GM19351 (cell line): Measurements from ENCODE around the gene LRIG1.

ENCODE experiments used
- ATAC-seq: cut with Tn5 transposase; IDR thresholded peaks from one replicate; pipeline ENCODE4 v1.9.1; 2021; ENCODE audit warnings: mild to moderate bottlenecking, moderate library complexity; ENCODE audit not compliant: unreplicated experiment

LRIG1 gene

DNA sequence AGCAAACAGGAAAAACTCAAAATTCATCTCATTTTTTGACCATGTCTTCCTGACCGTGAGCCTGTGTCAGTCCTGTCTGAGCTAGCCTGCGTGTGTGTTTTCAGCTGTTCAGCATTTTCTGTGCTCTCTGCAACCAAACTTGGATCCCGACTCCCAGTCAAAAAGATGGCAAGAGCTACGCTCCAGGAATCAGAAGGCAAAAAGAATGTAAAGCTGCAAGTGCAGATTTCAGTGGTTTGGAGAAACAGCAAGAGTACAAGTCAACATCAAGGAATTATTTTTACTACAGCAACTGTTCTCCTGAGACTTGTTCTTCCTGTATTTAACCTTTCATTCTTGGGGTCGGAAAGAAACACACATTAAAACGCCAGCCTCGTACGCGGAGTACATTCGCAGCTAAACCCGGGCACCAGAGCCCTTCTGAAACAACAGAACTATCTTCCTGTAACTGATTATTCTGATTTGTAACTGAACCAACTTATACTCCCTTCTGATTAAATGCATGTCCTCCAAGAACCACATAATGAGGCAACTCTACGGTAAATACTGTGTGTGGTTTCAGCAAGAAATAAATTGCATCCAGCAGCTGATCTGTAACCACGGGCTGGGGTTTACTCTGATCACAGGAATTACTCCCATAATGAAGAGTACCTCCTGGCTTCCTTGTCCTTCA lies 107.4 kb downstream of the LRIG1 start:
- ATAC-seq: no peak

DNA sequence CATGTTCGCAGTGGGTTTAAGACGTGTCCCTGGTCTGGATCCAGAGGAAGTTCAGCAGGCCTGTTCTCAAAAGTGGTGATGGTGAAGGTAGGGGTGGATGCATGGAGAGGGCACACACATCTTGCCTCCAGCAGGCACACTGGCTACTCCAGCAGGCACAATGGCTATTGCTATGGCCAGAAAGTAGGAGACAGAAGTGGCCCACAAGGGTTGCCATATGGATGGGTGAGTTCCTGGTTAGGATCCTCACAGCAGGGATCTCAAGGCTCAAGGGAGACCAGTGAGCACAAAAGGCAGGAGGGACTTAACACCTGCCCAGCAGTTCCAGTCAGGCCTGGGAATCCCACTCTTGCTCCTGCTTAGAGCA lies 107.9 kb downstream of the LRIG1 start:
- ATAC-seq: no peak

DNA sequence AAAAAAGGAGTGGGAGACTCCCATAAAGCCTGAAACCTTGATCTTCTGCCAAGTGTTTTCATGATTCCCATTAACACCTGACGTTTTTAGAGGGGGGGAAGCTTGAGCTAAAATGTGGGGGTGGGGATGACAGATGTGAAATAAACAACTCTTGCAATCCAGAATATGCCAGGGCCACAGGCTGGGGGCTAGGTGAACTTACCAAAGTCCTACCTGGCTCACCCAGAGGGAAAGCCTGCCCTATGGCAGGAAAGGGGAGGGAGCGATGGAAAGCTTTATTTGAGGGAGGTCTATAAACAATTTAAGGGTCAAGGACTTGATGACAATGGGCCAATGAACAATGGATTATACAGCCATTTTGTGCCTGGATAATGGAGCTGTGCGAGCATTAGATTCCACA lies 108.3 kb downstream of the LRIG1 start:
- ATAC-seq: no peak

DNA sequence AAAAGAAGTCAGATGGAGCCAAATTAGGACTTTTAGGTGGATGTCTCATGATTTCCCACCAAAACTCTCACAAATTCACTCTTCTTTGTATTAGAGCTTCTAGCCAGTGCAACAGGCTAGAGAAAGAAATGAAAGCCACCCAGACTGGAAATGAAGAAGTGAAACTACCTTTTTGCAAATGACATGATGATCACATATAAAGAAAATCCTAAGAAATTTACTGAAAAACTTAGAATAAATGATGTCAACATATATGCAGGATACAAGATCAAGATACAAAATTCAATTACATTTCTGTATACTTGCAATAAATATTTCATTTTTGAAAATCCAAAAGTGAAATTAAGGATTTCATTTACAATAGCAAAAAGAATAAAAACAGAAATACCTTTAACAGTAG lies 110.8 kb downstream of the LRIG1 start:
- ATAC-seq: peak; percentile 44

DNA sequence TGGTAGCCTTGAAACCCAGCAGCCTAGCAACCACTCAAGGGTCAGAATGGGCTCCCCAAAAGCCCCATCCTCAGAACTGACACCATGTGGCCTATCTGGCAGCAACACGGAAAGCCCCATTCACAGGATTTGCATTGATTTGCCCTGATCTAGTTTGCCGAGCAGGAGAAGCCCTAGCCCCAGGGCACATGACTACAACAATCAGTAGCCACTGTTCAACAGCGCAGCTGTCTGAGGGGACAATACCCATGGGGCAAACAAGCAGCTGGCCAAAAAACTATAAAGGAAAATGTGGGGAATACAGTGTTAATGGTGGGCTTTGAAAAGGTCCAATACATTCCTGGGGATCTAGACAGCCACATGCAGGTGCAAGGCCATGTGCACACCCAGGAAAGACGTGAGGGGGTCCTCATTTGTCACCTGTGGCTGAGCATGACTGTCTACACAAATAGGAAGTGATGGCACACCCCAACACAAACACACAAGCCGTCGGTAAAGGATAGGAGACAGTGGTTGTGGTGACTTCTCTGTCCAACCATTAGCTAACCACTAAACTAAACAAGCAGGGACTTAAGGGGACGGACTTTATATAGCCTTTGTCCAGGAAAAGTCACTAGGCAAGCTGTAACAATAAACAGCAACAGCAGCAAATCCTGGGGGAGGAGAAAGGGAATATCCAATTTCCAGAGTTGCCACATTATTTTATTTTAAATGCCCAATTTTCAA lies 113.7 kb downstream of the LRIG1 start:
- ATAC-seq: peak; percentile 42

DNA sequence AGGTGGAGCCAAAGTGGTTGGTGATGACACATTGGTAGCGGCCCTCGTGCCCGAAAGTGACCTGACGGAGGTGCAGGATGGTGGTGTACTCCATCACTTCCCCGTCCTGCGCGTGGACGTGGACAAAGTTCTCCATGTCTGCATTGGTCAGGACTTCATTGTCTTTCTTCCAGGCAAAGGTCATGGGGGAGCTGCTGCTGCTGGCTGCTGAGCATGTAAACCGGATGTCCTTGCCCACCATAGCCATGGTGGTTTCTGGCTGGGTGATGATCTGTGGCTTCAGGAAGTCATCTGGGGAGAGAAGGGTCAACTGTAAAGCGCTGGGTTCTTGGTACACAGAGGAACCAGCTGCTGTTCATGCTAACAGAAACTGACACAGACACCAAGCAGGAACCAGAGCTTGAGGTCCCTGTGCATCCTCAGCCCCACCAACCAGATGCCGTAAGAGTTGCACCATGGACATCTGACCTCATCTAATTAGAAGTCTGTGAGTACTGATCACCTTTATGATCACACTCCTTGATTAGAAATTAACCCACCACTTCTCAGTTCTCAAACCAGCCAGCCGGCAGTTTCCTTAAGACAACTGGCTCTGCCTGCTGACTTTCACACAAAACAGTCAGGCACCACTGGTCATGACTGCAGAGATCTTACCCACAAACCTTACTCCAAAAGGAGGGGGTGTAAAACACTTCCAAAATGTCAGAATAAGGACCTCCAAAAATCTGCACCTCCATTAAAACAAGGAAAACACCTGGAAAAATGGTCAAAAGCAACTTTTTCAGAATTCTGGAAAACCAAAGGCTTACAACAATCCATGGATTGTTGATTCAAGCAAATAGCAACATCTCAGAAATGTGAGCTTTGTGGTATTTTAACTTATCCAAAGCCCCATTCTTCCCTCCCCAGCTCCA lies 114.6 kb downstream of the LRIG1 start:
- peak; percentile 81 for ATAC-seq

DNA sequence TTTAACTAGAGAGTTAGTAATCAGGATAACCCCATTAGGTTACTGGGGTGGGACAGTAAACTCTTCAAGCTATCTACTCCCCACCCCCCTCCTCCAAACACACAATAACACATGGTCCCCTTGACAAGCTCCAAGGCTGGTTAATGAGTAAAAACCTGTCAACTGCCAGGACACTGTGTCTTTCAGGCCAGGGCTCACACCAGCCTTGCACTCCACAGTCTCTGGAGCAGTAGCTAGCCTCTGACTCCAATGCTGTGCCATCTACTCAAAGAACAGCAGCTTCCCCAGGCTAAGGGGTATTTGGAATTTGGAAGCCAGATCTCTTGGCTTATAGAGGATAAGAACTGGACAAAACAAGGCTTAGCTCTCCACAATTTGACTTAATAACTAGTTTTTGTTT lies 115.8 kb downstream of the LRIG1 start:
- no peak for ATAC-seq

DNA sequence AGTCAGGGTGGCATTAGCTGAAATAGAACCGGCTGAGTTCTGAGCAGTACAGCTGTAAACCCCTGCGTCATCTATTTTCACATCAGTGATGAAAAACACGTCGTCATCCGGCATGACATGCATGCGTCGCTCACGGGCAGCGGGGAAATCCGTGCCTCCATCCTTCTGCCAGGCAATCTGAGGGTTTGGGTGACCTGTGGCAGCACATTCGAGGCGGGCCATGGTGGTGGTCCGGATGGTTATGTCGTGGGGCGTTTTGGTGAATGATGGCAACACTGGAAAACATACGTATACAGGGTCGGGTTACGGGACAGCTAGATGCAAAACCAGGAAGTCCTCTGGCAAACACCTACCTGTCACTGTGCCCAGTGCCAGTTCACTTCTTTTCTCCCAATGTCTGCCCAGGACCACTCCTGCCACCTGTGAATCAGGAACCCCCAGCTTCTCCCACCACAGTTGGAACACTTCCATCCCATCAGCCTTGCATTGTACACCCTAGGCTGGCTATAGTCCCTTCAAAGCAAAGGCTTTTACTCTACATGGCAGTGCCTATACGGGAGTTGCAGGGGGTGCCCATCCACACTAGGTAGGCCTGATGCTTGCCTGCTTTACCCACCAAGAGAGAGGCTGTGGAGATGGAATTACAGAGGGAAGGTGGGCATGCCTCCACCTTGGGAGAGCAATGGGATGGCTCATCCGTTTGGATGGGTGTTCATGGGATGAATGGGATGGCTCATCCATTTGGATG lies 116.7 kb downstream of the LRIG1 start:
- no peak for ATAC-seq

DNA sequence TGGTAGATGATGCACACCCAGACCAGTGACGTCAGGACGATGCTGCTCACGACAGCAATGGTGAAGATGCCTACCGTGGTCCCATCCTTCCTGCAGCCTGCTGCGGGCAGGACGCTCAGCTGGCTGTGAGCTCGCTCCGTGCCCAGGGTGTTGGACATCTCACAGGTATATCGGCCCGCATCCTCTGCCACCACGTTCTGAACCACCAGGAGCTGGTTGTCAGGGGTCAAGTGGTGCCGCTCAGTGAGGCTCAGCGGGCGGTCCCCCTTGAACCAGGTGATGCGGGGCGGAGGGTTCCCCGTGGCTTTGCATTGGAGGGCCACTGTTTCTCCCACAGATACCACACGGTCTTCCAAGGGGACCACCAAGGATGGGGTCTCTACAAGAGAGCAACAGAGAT lies 117.8 kb downstream of the LRIG1 start:
- ATAC-seq: no peak

DNA sequence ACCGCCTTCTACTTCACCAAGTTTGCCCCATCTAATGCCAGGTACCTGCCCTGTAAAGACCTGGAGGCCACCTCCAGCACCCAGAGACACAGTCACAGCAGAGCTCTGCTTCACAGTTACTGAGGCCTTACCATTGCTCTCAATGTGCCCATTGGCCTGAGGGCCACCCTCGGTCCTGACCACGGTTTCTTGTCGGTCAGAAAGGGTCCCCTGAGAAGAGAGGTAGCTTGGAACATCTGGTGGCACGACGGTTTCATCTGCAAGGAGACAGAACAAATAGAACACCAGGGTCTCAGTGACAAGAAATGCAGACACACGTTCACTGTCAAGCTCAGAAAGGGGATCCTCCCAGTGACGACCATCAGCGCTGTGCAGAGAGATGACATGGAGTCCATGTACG lies 118.7 kb downstream of the LRIG1 start:
- no peak for ATAC-seq

DNA sequence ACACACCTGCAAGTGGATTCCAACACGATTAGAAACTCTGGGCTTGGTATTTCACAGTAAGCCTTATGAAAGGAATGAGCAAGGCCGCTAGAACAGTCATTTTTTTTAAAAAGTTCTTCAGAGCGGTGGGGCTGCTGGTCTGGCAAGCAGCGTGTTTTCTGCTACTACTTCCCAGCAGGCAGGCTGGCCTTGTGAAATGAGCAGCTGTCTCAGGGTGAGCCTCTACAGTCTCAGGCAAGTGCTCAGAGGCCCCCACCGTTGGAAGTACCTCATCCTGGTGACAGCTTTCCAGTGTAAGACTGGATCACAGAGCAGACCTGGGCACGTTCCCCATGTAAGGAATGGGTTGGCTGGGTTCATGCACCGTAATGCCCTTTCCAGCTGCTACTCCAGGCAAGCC lies 119.2 kb downstream of the LRIG1 start:
- ATAC-seq: no peak

DNA sequence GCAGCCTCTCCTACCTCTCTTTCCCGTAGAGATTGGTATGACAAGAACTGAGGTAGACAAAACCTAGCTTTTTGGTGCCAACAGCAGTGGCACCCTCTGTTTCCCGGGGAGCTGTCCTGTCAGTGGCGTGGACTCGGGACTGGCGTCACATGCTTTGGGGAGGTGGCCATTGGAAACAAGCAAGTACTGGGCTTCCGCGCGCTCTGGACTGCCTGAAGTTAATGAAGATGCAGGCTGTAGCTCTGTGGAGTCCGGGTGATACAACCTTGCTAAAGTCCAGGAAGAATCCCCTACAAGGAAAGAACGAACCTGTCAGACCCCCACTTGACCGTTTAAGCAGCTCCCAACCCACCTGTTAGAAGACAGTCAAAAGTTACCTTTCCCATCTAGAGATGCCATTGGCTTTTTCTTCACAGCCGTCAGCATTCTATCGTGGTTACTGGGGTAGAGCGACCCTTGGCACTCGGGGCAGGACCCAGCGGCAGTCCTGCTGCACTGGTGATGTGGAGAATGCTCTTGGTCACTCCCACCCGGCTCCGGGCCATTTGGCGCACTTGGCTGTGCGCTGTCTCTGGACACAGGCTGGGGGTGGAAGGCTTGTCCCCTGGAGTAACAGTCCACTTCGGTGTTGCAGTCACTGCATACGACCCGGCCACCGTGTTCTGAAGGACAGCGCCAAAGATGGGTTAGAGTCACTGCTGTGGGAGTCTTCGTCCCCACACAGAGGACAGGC lies 120.5 kb downstream of the LRIG1 start:
- ATAC-seq: no peak

DNA sequence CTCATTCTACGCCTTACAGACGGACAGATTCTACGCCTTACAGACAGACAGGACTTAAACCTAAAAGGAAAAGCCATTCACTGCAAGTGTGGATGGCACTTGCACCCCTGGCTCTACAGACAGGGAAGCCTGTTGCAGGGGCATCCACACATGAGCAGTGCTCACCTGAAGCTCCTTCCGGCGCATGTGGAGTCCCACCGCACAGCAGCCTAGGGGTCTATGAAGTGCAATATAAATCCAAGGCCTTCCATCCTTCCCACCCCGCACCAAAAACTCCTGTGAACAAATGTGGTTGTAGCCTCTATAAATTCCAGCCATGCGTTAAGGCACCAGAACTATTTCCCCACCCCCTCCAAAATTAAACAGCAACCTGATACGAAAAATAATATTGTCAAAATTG lies 121.3 kb downstream of the LRIG1 start:
- no peak for ATAC-seq

DNA sequence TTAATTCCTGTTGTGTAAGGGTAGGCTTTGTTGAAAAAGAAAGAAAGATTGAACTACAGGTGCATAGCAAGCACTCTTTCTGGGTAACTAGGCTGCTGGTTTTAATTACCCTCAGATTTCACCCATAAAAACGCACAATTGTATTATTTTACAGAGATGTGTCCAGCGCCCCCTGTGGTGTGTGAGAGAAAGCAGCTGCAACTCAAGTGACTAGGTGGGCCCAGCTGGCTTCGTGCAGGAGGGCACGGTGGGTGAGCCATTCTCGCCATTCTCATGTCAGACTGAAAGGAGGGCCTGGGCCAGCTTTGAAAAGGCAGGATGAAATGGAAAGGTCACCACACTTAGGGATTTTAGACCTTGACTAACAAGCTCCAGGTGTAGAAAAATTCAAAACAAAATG lies 122.6 kb downstream of the LRIG1 start:
- ATAC-seq: peak; percentile 60

DNA sequence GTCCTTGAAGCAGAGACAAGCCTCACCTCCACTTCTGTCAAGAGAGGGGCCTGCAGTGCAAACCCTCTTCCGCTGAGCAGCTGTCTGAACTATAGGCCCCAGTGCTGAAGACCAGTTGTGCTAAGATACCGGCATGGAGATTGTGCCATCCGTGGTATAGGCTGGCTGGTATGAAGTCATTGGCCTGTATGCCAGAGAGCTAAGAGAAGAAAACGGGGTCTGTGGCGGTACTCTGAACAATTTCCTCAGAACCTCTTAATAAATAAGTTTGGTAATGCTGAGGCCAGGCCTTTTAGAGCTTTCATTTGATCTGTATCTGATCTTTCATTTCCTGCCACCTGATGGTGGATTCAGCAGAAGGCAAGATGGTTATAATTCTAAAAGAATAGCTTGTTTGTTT lies 123.0 kb downstream of the LRIG1 start:
- ATAC-seq: no peak

DNA sequence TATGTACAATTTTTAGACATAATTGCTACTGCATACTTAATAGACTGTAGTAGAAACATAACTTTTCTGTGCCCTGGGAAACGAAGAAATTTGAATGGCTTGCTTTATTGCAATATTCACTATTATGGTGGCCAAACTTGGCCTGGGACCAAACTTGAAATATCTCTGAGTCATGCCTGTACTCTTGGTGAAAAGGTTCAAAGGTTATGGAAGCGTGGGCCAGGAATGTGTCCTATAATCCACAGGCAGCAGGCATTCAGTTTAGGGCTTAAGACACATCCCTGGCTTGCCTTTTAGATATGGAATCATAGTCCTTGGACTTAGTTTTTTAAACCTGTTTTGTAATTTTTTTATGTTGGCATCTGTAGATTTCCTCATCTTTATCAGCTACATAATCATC lies 124.3 kb downstream of the LRIG1 start:
- no peak for ATAC-seq

DNA sequence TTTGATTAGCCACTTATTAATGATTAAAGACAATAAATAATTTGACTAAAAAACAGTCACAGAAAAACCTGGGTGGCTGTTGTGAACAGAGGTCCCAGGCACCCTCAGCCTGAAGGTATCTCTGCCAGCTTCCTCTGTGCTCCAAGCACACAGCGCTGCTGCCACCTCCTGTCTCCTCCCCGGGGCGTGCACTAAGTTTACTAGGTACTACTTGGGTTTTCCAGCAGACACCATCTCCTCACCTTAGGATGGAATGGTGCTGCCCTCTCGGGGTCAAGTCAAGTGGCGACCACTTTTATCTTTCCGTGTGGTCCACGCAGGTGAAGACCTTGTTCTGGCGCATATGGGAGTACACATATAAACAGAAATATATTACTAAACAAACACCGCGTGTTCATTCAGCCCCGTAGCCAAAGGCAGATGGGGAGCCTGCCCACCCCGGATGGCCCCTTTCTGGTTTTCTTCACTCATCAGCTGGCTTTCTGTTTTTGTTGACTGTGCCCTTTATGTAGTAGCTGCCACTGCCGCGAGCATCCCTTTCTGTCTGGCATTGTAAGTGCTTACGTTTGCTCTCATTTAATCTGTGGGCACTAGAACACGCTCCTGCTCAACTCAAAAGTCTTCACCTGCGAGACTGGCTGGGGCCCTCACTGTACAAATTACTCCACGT lies 128.0 kb downstream of the LRIG1 start:
- ATAC-seq: no peak

DNA sequence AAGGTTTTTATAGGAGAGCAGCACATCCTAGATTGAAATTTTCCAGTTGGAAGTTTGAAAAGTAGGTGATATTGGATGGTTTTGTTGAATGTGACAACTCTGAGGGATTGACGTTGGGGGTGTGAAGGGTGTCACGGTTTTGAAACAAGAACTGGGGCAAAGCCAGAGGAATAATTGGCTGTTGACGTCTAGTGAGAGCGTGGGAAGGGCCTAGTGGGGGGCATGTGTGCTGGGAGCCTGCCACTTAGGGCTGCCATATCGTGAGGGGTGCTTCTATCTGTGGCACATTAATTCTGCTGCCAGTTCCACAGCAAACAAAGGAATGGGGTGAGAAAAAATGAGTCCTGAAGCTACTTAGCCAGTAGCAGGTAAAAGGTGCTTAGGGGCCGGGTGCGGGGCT lies 129.4 kb downstream of the LRIG1 start:
- no peak for ATAC-seq

DNA sequence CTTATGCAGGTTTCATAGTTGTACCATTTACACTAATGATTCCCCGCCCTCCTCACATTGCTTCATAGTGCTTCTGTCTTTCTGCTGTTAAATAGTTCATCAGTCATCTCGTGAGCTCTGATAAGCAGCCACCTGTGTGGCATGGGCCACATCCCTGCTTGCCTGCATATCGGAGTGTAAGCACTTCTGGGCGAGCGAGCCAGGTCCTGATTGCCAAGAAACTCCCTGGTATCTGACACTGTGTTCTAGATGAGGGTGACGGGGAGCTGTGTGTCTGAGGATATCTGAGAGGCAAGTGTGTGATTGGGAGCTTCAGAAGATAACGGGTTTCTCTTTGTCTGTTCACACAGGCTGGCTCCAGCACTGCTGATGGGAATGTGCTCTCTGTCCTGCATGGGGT lies 130.6 kb downstream of the LRIG1 start:
- no peak for ATAC-seq

DNA sequence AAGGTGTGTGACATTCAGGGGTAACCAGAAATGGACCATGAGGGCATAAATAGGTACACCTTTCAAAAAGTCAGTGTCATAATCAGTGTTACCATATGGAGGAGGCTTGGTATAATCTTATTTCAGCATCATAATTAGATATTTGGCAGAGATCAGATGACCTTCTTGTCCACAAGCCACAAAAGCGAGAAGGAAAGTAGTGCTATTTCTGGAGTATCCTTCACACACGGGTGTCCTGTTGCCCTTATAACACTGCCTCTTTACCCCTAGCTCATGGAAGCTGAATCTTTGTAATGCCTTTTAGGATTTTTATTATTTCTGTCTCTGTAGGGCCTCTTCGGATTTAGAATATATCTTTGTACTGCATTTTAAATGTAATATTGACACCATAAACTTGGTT lies 132.8 kb downstream of the LRIG1 start:
- no peak for ATAC-seq
